Measurements from ENCODE around the gene NXPH4.

DNA sequence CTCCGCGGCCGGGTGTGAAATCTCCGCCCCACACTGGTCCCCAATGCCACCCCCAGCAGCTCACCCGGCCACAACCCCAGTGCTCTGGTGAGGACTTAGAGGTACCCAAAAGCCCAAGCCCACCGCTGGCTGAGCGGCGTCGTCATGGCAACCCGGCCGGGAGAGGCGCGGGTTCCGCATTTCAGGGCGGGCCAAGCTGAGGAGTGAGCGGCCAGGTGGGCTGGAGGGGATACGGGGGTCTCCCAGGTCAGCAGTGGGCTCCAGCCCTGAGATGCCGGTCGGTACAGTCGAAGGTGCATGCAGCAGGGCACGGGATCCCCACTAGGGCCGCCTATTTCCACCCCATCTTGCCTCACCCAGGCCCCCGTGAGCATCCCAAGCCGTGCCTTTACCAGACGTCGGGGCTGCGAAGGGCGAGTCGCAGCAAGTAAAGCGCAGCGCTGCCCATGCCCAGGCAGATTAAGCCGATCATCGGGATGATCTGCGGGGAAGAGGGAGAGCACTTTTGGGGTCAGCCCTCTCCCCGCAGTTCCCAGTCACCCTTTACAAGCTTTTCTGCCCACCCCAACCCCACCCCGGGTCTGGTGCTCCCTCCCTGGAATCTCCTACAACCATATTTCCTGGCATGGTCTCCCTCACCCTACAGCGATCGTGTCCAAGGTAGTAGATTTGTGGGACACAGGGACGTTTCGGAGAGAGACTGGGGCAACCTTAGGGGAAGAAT lies 19.8 kb downstream of the NXPH4 start:
- TF ChIP-seq, protein P1, sequence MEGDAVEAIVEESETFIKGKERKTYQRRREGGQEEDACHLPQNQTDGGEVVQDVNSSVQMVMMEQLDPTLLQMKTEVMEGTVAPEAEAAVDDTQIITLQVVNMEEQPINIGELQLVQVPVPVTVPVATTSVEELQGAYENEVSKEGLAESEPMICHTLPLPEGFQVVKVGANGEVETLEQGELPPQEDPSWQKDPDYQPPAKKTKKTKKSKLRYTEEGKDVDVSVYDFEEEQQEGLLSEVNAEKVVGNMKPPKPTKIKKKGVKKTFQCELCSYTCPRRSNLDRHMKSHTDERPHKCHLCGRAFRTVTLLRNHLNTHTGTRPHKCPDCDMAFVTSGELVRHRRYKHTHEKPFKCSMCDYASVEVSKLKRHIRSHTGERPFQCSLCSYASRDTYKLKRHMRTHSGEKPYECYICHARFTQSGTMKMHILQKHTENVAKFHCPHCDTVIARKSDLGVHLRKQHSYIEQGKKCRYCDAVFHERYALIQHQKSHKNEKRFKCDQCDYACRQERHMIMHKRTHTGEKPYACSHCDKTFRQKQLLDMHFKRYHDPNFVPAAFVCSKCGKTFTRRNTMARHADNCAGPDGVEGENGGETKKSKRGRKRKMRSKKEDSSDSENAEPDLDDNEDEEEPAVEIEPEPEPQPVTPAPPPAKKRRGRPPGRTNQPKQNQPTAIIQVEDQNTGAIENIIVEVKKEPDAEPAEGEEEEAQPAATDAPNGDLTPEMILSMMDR (conservative IDR thresholded peaks at IDR 0.05; ENCODE audit: low read length), result no peak
- TF ChIP-seq EZH2phosphoT487 (IDR thresholded peaks at IDR 0.05; ENCODE audit: borderline replicate concordance, low read depth, low read length), result no peak
